NT2/D1 (cell line): ENCODE measurements around the gene SLC34A3.

Experiments
- SUZ12 ChIP-seq: IDR thresholded peaks from 2 replicates; pipeline ENCODE4 v1.6.1; 2011; ENCODE audit not compliant: insufficient read length, insufficient read depth; ENCODE audit errors: extremely low read depth
- YY1 ChIP-seq: IDR thresholded peaks from 2 replicates; pipeline ENCODE4 v1.6.1; 2011; ENCODE audit not compliant: insufficient read length, insufficient read depth
- ZNF274 ChIP-seq: IDR thresholded peaks from 2 replicates; pipeline ENCODE4 v1.6.1; 2011; ENCODE audit warnings: mild to moderate bottlenecking, low read depth, low read length

DNA sequence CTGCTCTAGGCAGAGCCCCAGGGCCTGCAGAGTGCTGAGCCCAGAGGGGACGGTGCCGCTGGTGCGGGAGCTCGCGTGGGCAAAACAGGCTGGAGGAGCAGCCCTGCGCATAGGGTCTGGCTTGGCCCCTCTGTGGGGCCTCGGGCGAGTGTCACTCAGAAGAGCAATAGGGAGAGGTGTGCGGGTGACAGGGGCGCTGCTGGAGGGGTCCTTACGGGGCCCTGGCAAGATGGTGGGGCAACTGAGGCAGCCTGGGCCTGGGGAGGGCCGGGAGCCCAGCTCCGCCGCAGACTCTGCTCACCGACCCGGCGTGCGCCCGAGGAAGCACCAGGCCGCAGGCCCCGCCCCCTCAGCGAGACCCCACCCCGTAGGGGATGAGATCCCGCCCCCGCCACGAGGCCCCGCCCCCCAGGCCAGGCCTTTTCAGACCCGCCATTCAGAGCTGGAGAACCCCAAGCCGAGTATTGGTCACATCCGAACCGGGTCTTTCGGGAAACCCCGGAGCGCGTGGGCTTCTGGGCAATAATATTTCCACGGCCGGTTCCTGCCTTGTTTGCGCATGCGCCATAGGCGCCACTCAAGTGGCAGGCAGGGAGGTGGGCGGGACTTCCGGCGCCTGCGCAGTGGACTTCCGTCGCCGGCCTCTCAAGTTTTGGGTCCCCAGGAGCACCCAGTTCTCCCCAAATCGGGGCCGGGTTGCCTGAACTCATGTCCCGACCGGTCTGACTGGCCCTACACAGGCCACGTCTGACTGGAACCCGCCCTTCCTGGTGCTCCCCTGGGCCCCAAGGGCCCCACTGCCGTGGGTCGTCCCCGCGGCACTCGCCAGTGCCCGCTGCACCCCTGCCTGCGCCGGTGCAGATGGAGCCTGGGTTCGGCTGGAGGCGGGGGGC is 7.4 kb upstream of the SLC34A3 start:
- no peak for TF ChIP-seq YY1
- no peak for TF ChIP-seq SUZ12
- TF ChIP-seq ZNF274: no peak
